Ishikawa (cell line): ENCODE data around the gene CLSTN1.

Experiments
- CREB1 ChIP-seq: IDR thresholded peaks from 2 replicates; pipeline ENCODE4 v1.6.1; 2012; ENCODE audit warnings: low read depth
- EP300 ChIP-seq: IDR thresholded peaks from 2 replicates; pipeline ENCODE4 v1.6.1; 2012; ENCODE audit warnings: borderline replicate concordance
- RAD21 ChIP-seq: IDR thresholded peaks from 2 replicates; pipeline ENCODE4 v1.6.1; 2012; ENCODE audit warnings: low read depth
- ZBTB7A ChIP-seq: IDR thresholded peaks from 2 replicates; pipeline ENCODE4 v1.6.1; 2012; ENCODE audit warnings: low read depth

DNA sequence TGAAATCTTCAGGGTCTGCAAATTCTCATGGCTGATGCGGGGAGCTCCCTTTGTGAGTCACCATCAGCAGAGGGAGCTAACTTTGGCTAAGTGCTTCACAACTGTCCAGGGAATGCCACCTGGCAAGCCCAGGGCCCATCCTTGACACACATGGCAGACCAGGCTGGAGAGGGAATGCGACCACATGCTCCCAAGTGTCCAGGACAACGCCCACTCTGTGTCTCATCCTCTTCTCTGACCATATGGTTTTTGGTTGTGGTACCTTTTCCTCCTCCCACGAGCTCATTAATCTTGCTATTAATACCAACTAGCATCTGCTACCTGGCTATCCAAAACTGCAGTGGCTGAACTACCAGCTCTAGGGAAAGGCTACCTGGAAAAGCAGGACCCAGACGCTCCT lies 37.1 kb upstream of the CLSTN1 start:
- no peak for TF ChIP-seq EP300
- no peak for TF ChIP-seq CREB1
- TF ChIP-seq ZBTB7A = no peak
- no peak for TF ChIP-seq RAD21
